Measurements from ENCODE around the gene FOXL3.

DNA sequence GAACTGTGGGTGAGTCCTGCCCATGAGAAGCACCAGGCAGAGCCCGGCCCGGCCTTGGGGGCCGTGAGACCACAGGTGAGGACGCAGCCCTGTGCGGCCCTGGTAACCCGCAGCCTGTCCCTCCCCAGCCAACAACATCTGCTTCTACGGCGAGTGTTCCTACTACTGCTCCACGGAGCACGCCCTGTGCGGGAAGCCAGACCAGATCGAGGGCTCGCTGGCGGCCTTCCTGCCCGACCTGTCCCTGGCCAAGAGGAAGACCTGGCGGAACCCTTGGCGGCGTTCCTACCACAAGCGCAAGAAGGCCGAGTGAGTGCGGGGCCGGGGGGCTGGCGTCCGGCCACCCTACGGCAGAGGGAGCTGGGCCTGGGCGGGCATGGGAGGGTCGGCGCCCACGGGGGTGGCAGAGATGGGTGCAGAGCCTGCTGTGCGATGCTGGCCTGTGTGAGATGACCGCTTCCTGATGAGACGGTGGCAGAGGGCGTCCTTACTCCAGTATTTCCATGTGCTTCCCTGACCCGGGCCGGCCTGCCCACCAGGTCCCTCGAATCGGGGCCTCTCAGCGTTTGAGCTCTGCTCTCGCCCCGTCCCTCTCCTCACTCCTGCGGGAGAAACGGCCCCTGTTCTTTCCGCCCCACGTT is 34.1 kb upstream of the FOXL3 start:
- TF ChIP-seq, protein P1, sequence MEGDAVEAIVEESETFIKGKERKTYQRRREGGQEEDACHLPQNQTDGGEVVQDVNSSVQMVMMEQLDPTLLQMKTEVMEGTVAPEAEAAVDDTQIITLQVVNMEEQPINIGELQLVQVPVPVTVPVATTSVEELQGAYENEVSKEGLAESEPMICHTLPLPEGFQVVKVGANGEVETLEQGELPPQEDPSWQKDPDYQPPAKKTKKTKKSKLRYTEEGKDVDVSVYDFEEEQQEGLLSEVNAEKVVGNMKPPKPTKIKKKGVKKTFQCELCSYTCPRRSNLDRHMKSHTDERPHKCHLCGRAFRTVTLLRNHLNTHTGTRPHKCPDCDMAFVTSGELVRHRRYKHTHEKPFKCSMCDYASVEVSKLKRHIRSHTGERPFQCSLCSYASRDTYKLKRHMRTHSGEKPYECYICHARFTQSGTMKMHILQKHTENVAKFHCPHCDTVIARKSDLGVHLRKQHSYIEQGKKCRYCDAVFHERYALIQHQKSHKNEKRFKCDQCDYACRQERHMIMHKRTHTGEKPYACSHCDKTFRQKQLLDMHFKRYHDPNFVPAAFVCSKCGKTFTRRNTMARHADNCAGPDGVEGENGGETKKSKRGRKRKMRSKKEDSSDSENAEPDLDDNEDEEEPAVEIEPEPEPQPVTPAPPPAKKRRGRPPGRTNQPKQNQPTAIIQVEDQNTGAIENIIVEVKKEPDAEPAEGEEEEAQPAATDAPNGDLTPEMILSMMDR (IDR thresholded peaks at IDR 0.05): no peak
- no peak for TF ChIP-seq EZH2 (IDR thresholded peaks at IDR 0.05; ENCODE audit: borderline replicate concordance, insufficient read depth, low read depth, low read length, poor library complexity, severe bottlenecking)
